HCT116 (cell line): Measurements from ENCODE around the gene IGSF3.

Source experiments
- CTCF ChIP-seq, 3 experiments: fragments of 200-600 bp in 1 of 3; sonication (generic) in 1 of 3; IDR thresholded peaks in 2 of 3; conservative IDR thresholded peaks in 1 of 3; 2 replicates each; pipeline ENCODE4 v1.5.1; 2012 to 2017; ENCODE audit warnings: low read depth in 2 of 3, low read length in 2 of 3, antibody characterized with exemption in 1 of 3, borderline replicate concordance in 1 of 3, control low read depth in 1 of 3, mild to moderate bottlenecking in 1 of 3, mixed read lengths in 1 of 3, mixed run types in 1 of 3, moderate library complexity in 1 of 3; ENCODE audit not compliant: insufficient read depth in 1 of 3
- POLR2A ChIP-seq: IDR thresholded peaks from 2 replicates; pipeline ENCODE4 v1.7.0; 2011; ENCODE audit warnings: borderline replicate concordance; ENCODE audit not compliant: insufficient read depth, insufficient read length; ENCODE audit errors: extremely low read depth
- RAD21 ChIP-seq: IDR thresholded peaks from 2 replicates; pipeline ENCODE4 v1.6.1; 2012; ENCODE audit warnings: low read depth, mild to moderate bottlenecking

- TF ChIP-seq CTCF (IDR thresholded peaks at IDR 0.05 in 2 of 3, conservative IDR thresholded peaks at IDR 0.05 in 1 of 3; ENCODE audit: borderline replicate concordance in 1 of 3, insufficient read depth in 1 of 3, low read depth in 2 of 3, low read length in 2 of 3) (no peak), RAD21 (no peak), POLR2A (no peak)
Measured at GRCh38 chr1:116556289-116557006, 111.1 kb downstream of the IGSF3 start.
